Measurements from ENCODE around the gene SMARCC1.

DNA sequence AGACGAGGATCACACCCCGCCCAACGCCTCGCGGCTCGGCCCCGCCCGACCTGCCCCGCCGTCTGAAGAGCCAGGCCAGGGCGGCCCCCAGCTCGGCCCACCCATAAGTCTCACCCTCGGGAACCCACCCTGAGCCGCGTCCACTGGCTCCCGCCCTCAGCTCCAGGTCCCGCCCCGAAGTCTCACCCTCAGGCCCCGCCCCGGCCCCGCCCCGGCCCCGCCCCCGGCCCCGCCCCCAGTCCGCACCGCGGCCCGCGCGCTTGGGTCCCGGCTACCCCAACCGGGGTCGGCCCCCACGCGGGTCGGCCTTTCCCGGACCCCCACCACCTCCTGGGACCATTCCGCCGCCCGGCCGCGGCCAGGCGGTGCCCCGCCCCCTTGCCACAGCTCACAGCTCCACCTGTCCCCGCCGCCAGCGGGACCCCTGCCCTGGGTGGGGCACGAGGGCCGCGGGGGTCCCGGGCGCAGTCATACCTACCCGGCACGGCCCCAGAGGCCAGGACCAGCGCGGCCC lies 203.5 kb downstream of the SMARCC1 start:
- TF ChIP-seq, protein P1, sequence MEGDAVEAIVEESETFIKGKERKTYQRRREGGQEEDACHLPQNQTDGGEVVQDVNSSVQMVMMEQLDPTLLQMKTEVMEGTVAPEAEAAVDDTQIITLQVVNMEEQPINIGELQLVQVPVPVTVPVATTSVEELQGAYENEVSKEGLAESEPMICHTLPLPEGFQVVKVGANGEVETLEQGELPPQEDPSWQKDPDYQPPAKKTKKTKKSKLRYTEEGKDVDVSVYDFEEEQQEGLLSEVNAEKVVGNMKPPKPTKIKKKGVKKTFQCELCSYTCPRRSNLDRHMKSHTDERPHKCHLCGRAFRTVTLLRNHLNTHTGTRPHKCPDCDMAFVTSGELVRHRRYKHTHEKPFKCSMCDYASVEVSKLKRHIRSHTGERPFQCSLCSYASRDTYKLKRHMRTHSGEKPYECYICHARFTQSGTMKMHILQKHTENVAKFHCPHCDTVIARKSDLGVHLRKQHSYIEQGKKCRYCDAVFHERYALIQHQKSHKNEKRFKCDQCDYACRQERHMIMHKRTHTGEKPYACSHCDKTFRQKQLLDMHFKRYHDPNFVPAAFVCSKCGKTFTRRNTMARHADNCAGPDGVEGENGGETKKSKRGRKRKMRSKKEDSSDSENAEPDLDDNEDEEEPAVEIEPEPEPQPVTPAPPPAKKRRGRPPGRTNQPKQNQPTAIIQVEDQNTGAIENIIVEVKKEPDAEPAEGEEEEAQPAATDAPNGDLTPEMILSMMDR (IDR thresholded peaks at IDR 0.05): no peak
- TF ChIP-seq POLR2A (IDR thresholded peaks at IDR 0.05): no peak
